HepG2 (cell line): ENCODE results near the gene CCDC170. TPM values are rescaled to one million over a fixed set of nuclear protein-coding genes. Genes with fewer than 3 reads are reported as not detected.
A peak's percentile ranks its signal among the peaks of the same experiment; 100 is the strongest.

Experiments
- ATF4 ChIP-seq, 2 experiments: fragments of 450-650 bp in 1 of 2; sonication (generic) in 1 of 2; formaldehyde crosslinking; IDR thresholded peaks; 2 replicates each; pipeline versions ENCODE4 v1.5.0 to v1.8.0; 2020 to 2022; ENCODE audit warnings: mild to moderate bottlenecking in 1 of 2, missing genetic modification reagents in 1 of 2
- CBFB ChIP-seq: sonication (generic); formaldehyde crosslinking; IDR thresholded peaks from 2 replicates; pipeline ENCODE4 v1.4.0; 2020; ENCODE audit warnings: missing genetic modification reagents
- CENPX ChIP-seq: sonication (generic); formaldehyde crosslinking; IDR thresholded peaks from 2 replicates; pipeline ENCODE4 v1.9.0; 2021; ENCODE audit warnings: mild to moderate bottlenecking, missing genetic modification reagents, moderate library complexity
- GLI4 ChIP-seq: sonication (generic); formaldehyde crosslinking; IDR thresholded peaks from 2 replicates; pipeline ENCODE4 v1.5.1; 2020; ENCODE audit warnings: missing genetic modification reagents, mild to moderate bottlenecking, moderate library complexity, borderline replicate concordance
- KDM3A ChIP-seq: IDR thresholded peaks from 2 replicates; pipeline ENCODE4 v1.6.1; 2018; ENCODE audit warnings: low read depth, missing compliant biosample characterization
- MIXL1 ChIP-seq: IDR thresholded peaks from 2 replicates; pipeline ENCODE4 v1.6.1; 2016
- NFKB2 ChIP-seq: sonication (generic); formaldehyde crosslinking; IDR thresholded peaks from 2 replicates; pipeline ENCODE4 v1.4.0; 2020; ENCODE audit warnings: missing genetic modification reagents, borderline replicate concordance
- NFKBIZ ChIP-seq: IDR thresholded peaks from 2 replicates; pipeline ENCODE4 v1.6.1; 2018; ENCODE audit warnings: missing genetic modification reagents, missing compliant biosample characterization
- ONECUT2 ChIP-seq: sonication (generic); formaldehyde crosslinking; IDR thresholded peaks from 2 replicates; pipeline ENCODE4 v1.4.0; 2020; ENCODE audit warnings: missing genetic modification reagents
- PATZ1 ChIP-seq: sonication (generic); formaldehyde crosslinking; IDR thresholded peaks from 2 replicates; pipeline ENCODE4 v1.4.0; 2020; ENCODE audit warnings: missing genetic modification reagents
- RFX1 ChIP-seq: fragments of 450-650 bp; IDR thresholded peaks from 2 replicates; pipeline ENCODE4 v1.6.1; 2017
- SALL1 ChIP-seq: sonication (generic); formaldehyde crosslinking; IDR thresholded peaks from 2 replicates; pipeline ENCODE4 v1.8.0; 2022; ENCODE audit warnings: mild to moderate bottlenecking, missing genetic modification reagents
- SRF ChIP-seq: IDR thresholded peaks from 2 replicates; pipeline ENCODE4 v1.6.1; 2011; ENCODE audit warnings: mild to moderate bottlenecking, low read depth, low read length, moderate library complexity
- STAT5B ChIP-seq: sonication (generic); formaldehyde crosslinking; IDR thresholded peaks from 2 replicates; pipeline ENCODE4 v1.4.0; 2020; ENCODE audit warnings: missing genetic modification reagents
- ZBTB1 ChIP-seq: sonication (generic); formaldehyde crosslinking; IDR thresholded peaks from 2 replicates; pipeline ENCODE4 v1.4.0; 2020; ENCODE audit warnings: missing genetic modification reagents, borderline replicate concordance
- ZNF101 ChIP-seq: sonication (generic); formaldehyde crosslinking; IDR thresholded peaks from 2 replicates; pipeline ENCODE4 v1.4.0; 2020; ENCODE audit warnings: mild to moderate bottlenecking, low read depth, missing genetic modification reagents, borderline replicate concordance
- ZNF138 ChIP-seq: sonication (generic); formaldehyde crosslinking; IDR thresholded peaks from 2 replicates; pipeline ENCODE4 v1.5.0; 2020; ENCODE audit warnings: mild to moderate bottlenecking, low read depth, missing genetic modification reagents
- ZNF234 ChIP-seq: sonication (generic); formaldehyde crosslinking; conservative IDR thresholded peaks from 2 replicates; pipeline ENCODE4 v1.5.1; 2020; ENCODE audit warnings: mild to moderate bottlenecking, missing genetic modification reagents
- ZNF282 ChIP-seq: fragments of 450-650 bp; IDR thresholded peaks from 2 replicates; pipeline ENCODE4 v1.6.1; 2018; ENCODE audit not compliant: partially characterized antibody
- ZNF317 ChIP-seq: sonication (generic); formaldehyde crosslinking; IDR thresholded peaks from 2 replicates; pipeline ENCODE4 v1.5.0; 2020; ENCODE audit warnings: mild to moderate bottlenecking, missing genetic modification reagents
- ZNF556 ChIP-seq: sonication (generic); formaldehyde crosslinking; IDR thresholded peaks from 2 replicates; pipeline ENCODE4 v1.4.0; 2020; ENCODE audit warnings: mild to moderate bottlenecking, missing genetic modification reagents, borderline replicate concordance
- ZNF567 ChIP-seq: sonication (generic); formaldehyde crosslinking; IDR thresholded peaks from 2 replicates; pipeline ENCODE4 v1.8.1; 2023; ENCODE audit warnings: mild to moderate bottlenecking, missing genetic modification reagents, borderline replicate concordance
- ZNF607 ChIP-seq: sonication (generic); formaldehyde crosslinking; IDR thresholded peaks from 2 replicates; pipeline ENCODE4 v1.5.1; 2020; ENCODE audit warnings: missing genetic modification reagents, mild to moderate bottlenecking, borderline replicate concordance
- ZSCAN29 ChIP-seq: sonication (generic); formaldehyde crosslinking; conservative IDR thresholded peaks from 2 replicates; pipeline ENCODE4 v1.4.0; 2020; ENCODE audit warnings: mild to moderate bottlenecking, missing genetic modification reagents
- polyA plus RNA-seq, 8 experiments: library from polyadenylated mRNA; depleted of rRNA in 3 of 8; stranded (reverse) in 7 of 8; unstranded in 1 of 8; fragments of >200 nt; fragmentation: Illumina TruSeq in 4 of 8; extraction: Trizol in 4 of 8; gene quantifications; 2 replicates each; pipeline versions ENCODE4 v1.2.1 to v1.2.3, GENCODE V29; 2011 to 2016; ENCODE audit warnings: low read depth in 4 of 8, missing spikeins in 1 of 8, mixed read lengths in 1 of 8; ENCODE audit not compliant: insufficient read depth in 1 of 8
- total RNA-seq, 5 experiments: library from RNA; depleted of rRNA; stranded (reverse); fragments of >200 nt; fragmentation: Illumina TruSeq; extraction: Trizol; gene quantifications; 2 replicates each; pipeline ENCODE4 v1.2.3, GENCODE V29; 2016; ENCODE audit warnings: low read depth in 1 of 5
- TF ChIP-seq, protein P1 (sequence below): sonication (generic); formaldehyde crosslinking; IDR thresholded peaks from 2 replicates; pipeline ENCODE4 v1.4.0; 2020; ENCODE audit warnings: mild to moderate bottlenecking, missing genetic modification reagents
- TF ChIP-seq, protein P2 (sequence below): sonication (generic); formaldehyde crosslinking; IDR thresholded peaks from 2 replicates; pipeline ENCODE4 v1.8.0; 2022; ENCODE audit warnings: low read depth, missing genetic modification reagents

CCDC170 gene
- total and polyA plus RNA-seq, 2 of the 13 experiments (the other 11 are each of a cell fraction or from before 2014, with no cell fraction given): 0.90 to 5.1 TPM

- TF ChIP-seq ZNF138 (CRISPR knock-in tag) (peak; percentile 82; the same call in 1 of the 2 replicates), MIXL1 (CRISPR knock-in tag) (peak; percentile 95), SRF (peak; percentile 68), CENPX (CRISPR knock-in tag) (no peak), ATF4 (CRISPR knock-in tag; IDR thresholded peaks at IDR 0.05) (peak in 1 of 2 experiments; percentile 74; a peak in 2 of 4 replicates), PATZ1 (CRISPR knock-in tag) (peak; percentile 67), ZNF607 (CRISPR knock-in tag) (peak; percentile 65; the same call in 1 of the 2 replicates), ONECUT2 (CRISPR knock-in tag) (peak; percentile 55), ZNF556 (peak; percentile 97; the same call in 1 of the 2 replicates), GLI4 (CRISPR knock-in tag) (no peak; the same call in 1 of the 2 replicates), CBFB (CRISPR knock-in tag) (peak; percentile 98), KDM3A (CRISPR knock-in tag) (peak; percentile 98), NFKB2 (CRISPR knock-in tag) (peak; percentile 100), RFX1 (no peak), NFKBIZ (CRISPR knock-in tag) (peak; percentile 86), STAT5B (CRISPR knock-in tag) (no peak), ZSCAN29 (CRISPR knock-in tag) (peak; percentile 95), ZBTB1 (no peak), ZNF317 (CRISPR knock-in tag) (peak; percentile 93), ZNF567 (no peak), ZNF234 (CRISPR knock-in tag) (no peak), SALL1 (CRISPR knock-in tag) (peak; percentile 98), ZNF282 (no peak), ZNF101 (CRISPR knock-in tag) (peak; percentile 87; the same call in 1 of the 2 replicates)
- TF ChIP-seq, protein P1, sequence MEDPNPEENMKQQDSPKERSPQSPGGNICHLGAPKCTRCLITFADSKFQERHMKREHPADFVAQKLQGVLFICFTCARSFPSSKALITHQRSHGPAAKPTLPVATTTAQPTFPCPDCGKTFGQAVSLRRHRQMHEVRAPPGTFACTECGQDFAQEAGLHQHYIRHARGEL: no peak
- TF ChIP-seq, protein P2, sequence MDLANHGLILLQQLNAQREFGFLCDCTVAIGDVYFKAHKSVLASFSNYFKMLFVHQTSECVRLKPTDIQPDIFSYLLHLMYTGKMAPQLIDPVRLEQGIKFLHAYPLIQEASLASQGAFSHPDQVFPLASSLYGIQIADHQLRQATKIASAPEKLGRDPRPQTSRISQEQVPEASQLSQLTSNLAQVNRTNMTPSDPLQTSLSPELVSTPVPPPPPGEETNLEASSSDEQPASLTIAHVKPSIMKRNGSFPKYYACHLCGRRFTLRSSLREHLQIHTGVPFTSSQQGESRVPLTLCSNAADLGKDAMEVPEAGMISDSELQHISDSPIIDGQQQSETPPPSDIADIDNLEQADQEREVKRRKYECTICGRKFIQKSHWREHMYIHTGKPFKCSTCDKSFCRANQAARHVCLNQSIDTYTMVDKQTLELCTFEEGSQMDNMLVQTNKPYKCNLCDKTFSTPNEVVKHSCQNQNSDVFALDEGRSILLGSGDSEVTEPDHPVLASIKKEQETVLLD (CRISPR knock-in tag): peak; percentile 99
Measured at GRCh38 chr6:151451950-151452749, 41.7 kb upstream of the CCDC170 start, which contains the start of gene RMND1 (continued).
